ENCODE data around the gene KIAA1671. TPM values are rescaled to one million over a fixed set of nuclear protein-coding genes. Genes with fewer than 3 reads are reported as not detected.

Gene KIAA1671
- total and polyA plus RNA-seq, 4 donors, result 8.7 to 35.9 (median 19.1) TPM

DNA sequence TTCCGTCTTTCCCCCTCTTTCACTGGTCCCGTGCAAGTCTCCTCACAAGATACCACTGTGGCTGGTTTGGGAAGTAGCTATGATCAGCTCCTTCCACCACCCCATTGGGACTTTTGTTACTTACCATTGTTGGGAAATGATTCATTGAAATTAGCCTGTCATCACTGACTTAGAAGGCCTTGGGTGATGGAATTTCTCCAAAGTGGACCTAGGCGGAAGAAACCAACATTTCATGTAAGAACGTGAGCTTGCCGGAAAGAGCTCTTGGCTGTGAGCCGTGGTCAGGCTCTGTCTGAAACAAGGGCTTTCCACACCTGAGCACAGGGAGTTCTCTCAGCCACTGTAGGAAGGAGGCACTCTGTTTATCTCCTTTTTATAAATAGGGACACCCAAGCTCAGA lies 223.7 kb downstream of the KIAA1671 start:
- H3K9ac ChIP-seq (ENCODE audit: low read depth in 1 of 2, low read length in 2 of 2), result no peak overlapping the region
- peaks cover 0 to 12% (median 2%) of the 10 kb centered on the region in 4 donors for H3K4me1 ChIP-seq (ENCODE audit: control insufficient read depth in 4 of 4, insufficient read depth in 4 of 4, low read length in 3 of 4)
- H3K27ac ChIP-seq (ENCODE audit: low read depth in 1 of 2, low read length in 2 of 2), result no peak overlapping the region
- H3K36me3 ChIP-seq (ENCODE audit: control insufficient read depth in 4 of 4, insufficient read depth in 3 of 4, low read depth in 1 of 4, low read length in 3 of 4), result peaks cover 15 to 52% (median 43%) of the 10 kb centered on the region in 4 donors
- H3K4me3 ChIP-seq (ENCODE audit: low read depth in 1 of 3, low read length in 3 of 3), result no peak overlapping the region
- WGBS, result 95% methylated on average over 6 of the region's 6 CpGs
- no peak for DNase-seq (ENCODE audit: low spot score)
- H3K27me3 ChIP-seq (ENCODE audit: control insufficient read depth in 4 of 4, insufficient read depth in 4 of 4, low read length in 3 of 4), result no peaks in the 10 kb centered on the region
- no peak for TF ChIP-seq HNF4G (IDR thresholded peaks at IDR 0.05)
- TF ChIP-seq, protein P1, sequence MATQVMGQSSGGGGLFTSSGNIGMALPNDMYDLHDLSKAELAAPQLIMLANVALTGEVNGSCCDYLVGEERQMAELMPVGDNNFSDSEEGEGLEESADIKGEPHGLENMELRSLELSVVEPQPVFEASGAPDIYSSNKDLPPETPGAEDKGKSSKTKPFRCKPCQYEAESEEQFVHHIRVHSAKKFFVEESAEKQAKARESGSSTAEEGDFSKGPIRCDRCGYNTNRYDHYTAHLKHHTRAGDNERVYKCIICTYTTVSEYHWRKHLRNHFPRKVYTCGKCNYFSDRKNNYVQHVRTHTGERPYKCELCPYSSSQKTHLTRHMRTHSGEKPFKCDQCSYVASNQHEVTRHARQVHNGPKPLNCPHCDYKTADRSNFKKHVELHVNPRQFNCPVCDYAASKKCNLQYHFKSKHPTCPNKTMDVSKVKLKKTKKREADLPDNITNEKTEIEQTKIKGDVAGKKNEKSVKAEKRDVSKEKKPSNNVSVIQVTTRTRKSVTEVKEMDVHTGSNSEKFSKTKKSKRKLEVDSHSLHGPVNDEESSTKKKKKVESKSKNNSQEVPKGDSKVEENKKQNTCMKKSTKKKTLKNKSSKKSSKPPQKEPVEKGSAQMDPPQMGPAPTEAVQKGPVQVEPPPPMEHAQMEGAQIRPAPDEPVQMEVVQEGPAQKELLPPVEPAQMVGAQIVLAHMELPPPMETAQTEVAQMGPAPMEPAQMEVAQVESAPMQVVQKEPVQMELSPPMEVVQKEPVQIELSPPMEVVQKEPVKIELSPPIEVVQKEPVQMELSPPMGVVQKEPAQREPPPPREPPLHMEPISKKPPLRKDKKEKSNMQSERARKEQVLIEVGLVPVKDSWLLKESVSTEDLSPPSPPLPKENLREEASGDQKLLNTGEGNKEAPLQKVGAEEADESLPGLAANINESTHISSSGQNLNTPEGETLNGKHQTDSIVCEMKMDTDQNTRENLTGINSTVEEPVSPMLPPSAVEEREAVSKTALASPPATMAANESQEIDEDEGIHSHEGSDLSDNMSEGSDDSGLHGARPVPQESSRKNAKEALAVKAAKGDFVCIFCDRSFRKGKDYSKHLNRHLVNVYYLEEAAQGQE (IDR thresholded peaks at IDR 0.05), result no peak
- TF ChIP-seq, protein P2, sequence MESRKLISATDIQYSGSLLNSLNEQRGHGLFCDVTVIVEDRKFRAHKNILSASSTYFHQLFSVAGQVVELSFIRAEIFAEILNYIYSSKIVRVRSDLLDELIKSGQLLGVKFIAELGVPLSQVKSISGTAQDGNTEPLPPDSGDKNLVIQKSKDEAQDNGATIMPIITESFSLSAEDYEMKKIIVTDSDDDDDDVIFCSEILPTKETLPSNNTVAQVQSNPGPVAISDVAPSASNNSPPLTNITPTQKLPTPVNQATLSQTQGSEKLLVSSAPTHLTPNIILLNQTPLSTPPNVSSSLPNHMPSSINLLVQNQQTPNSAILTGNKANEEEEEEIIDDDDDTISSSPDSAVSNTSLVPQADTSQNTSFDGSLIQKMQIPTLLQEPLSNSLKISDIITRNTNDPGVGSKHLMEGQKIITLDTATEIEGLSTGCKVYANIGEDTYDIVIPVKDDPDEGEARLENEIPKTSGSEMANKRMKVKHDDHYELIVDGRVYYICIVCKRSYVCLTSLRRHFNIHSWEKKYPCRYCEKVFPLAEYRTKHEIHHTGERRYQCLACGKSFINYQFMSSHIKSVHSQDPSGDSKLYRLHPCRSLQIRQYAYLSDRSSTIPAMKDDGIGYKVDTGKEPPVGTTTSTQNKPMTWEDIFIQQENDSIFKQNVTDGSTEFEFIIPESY (IDR thresholded peaks at IDR 0.05), result no peak
- TF ChIP-seq FOXA1 (IDR thresholded peaks at IDR 0.05), result no peak
- TF ChIP-seq YY1 (IDR thresholded peaks at IDR 0.05), result no peak
- no peaks in the 10 kb centered on the region for H3K9me3 ChIP-seq (ENCODE audit: control insufficient read depth in 4 of 4, low read length in 3 of 4)

DNA sequence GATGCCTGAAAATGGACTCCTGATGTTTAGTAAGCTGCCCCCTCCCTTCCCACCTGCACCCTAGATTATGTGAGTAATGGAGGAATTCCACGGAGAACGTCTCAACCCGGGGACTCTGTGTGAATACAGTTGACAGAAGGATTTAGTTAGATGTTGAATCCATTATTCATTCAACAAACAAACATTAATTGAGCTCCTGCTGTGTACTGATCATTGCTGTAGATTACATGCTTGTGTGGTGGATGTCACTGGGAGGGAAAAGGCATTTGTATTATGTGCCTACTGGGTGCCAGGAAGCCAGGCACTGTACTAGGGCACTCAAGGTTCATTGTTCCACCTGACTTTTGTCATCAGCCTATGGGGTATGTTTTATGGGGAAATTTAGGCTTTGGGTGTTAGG lies 224.3 kb downstream of the KIAA1671 start:
- Histone ChIP-seq H3K36me3 (ENCODE audit: control insufficient read depth in 4 of 4, insufficient read depth in 3 of 4, low read depth in 1 of 4, low read length in 3 of 4) (peaks cover 15 to 58% (median 45%) of the 10 kb centered on the region in 4 donors), H3K9me3 (ENCODE audit: control insufficient read depth in 4 of 4, low read length in 3 of 4) (no peaks in the 10 kb centered on the region), H3K27me3 (ENCODE audit: control insufficient read depth in 4 of 4, insufficient read depth in 4 of 4, low read length in 3 of 4) (no peaks in the 10 kb centered on the region), H3K4me1 (ENCODE audit: control insufficient read depth in 4 of 4, insufficient read depth in 4 of 4, low read length in 3 of 4) (peaks cover 2 to 16% (median 7%) of the 10 kb centered on the region in 4 donors), H3K9ac (ENCODE audit: low read depth in 1 of 2, low read length in 2 of 2) (no peak overlapping the region), H3K4me3 (ENCODE audit: low read depth in 1 of 3, low read length in 3 of 3) (no peak overlapping the region), H3K27ac (ENCODE audit: low read depth in 1 of 2, low read length in 2 of 2) (no peak overlapping the region)
- 93% methylated on average over 3 of the region's 3 CpGs for WGBS
- TF ChIP-seq RAD21 (IDR thresholded peaks at IDR 0.05), result no peak
- TF ChIP-seq, protein P3, sequence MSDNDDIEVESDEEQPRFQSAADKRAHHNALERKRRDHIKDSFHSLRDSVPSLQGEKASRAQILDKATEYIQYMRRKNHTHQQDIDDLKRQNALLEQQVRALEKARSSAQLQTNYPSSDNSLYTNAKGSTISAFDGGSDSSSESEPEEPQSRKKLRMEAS (IDR thresholded peaks at IDR 0.05), result no peak
- TF ChIP-seq NR2F2 (IDR thresholded peaks at IDR 0.05), result no peak
- no peak for TF ChIP-seq JUND (IDR thresholded peaks at IDR 0.05)
- TF ChIP-seq FOXA1 (IDR thresholded peaks at IDR 0.05), result no peak
- TF ChIP-seq FOXA2 (IDR thresholded peaks at IDR 0.05), result no peak
- TF ChIP-seq, protein P2 (IDR thresholded peaks at IDR 0.05), result no peak
- TF ChIP-seq, protein P4, sequence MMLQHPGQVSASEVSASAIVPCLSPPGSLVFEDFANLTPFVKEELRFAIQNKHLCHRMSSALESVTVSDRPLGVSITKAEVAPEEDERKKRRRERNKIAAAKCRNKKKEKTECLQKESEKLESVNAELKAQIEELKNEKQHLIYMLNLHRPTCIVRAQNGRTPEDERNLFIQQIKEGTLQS (IDR thresholded peaks at IDR 0.05), result no peak
- TF ChIP-seq YY1 (IDR thresholded peaks at IDR 0.05), result no peak
- TF ChIP-seq TAF1 (conservative IDR thresholded peaks at IDR 0.05), result no peak
- TF ChIP-seq, protein P1 (IDR thresholded peaks at IDR 0.05), result no peak
- TF ChIP-seq, protein P5, sequence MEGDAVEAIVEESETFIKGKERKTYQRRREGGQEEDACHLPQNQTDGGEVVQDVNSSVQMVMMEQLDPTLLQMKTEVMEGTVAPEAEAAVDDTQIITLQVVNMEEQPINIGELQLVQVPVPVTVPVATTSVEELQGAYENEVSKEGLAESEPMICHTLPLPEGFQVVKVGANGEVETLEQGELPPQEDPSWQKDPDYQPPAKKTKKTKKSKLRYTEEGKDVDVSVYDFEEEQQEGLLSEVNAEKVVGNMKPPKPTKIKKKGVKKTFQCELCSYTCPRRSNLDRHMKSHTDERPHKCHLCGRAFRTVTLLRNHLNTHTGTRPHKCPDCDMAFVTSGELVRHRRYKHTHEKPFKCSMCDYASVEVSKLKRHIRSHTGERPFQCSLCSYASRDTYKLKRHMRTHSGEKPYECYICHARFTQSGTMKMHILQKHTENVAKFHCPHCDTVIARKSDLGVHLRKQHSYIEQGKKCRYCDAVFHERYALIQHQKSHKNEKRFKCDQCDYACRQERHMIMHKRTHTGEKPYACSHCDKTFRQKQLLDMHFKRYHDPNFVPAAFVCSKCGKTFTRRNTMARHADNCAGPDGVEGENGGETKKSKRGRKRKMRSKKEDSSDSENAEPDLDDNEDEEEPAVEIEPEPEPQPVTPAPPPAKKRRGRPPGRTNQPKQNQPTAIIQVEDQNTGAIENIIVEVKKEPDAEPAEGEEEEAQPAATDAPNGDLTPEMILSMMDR (IDR thresholded peaks at IDR 0.05; ENCODE audit: low read depth, low read length, missing input control), result no peak
- TF ChIP-seq GABPA (IDR thresholded peaks at IDR 0.05 in 1 of 2, conservative IDR thresholded peaks at IDR 0.05 in 1 of 2), result no peak
- no peak for TF ChIP-seq HNF4A (conservative IDR thresholded peaks at IDR 0.05)
- no peak for TF ChIP-seq EGR1 (IDR thresholded peaks at IDR 0.05; ENCODE audit: low read depth in 2 of 2)
- TF ChIP-seq RXRA (IDR thresholded peaks at IDR 0.05), result no peak
- TF ChIP-seq HNF4G (IDR thresholded peaks at IDR 0.05), result no peak
- no peak for TF ChIP-seq SP1 (IDR thresholded peaks at IDR 0.05)
- DNase-seq (ENCODE audit: low spot score), result no peak

Measured in liver (tissue), 9 donors.